Chondrocyte (in vitro differentiated cells): ENCODE measurements around the gene SEPTIN11. TPM values are rescaled to one million over a fixed set of nuclear protein-coding genes. Genes with fewer than 3 reads are reported as not detected.

Experiments
- DNase-seq: peaks from one replicate; pipeline ENCODE4 v3.0.0; 2021; ENCODE audit warnings: mixed read lengths, low spot score
- H3K27ac Mint-ChIP-seq: one replicate; pipeline ENCODE4 v1.8.0; 2021; ENCODE audit warnings: mild to moderate bottlenecking, moderate library complexity, mixed read lengths; ENCODE audit not compliant: unreplicated experiment
- H3K27me3 Mint-ChIP-seq: 2 replicates; pipeline ENCODE4 v1.8.0; 2021; ENCODE audit warnings: low read depth, mixed read lengths
- H3K36me3 Mint-ChIP-seq: 2 replicates; pipeline ENCODE4 v1.8.0; 2021; ENCODE audit warnings: low read depth, mixed read lengths
- H3K4me1 Mint-ChIP-seq: 2 replicates; pipeline ENCODE4 v1.8.0; 2021; ENCODE audit warnings: low read depth, mild to moderate bottlenecking, mixed read lengths
- H3K4me3 Mint-ChIP-seq: one replicate; pipeline ENCODE4 v1.8.0; 2021; ENCODE audit warnings: mild to moderate bottlenecking, moderate library complexity, mixed read lengths; ENCODE audit not compliant: unreplicated experiment
- H3K9me3 Mint-ChIP-seq: 2 replicates; pipeline ENCODE4 v1.8.0; 2021; ENCODE audit warnings: low read depth, mixed read lengths
- total RNA-seq: library from RNA; stranded (reverse); gene quantifications from 3 replicates; pipeline ENCODE4 v1.2.1, GENCODE V29; 2021
- TF ChIP-seq, protein P1 (sequence below): fragments of 200-600 bp; sonication (generic); IDR thresholded peaks from 2 replicates; pipeline ENCODE4 v1.5.0; 2021; ENCODE audit warnings: antibody characterized with exemption, mild to moderate bottlenecking, moderate library complexity

The SEPTIN11 gene
- total RNA-seq, 1 donor from 2014 or later = 718 TPM

DNA sequence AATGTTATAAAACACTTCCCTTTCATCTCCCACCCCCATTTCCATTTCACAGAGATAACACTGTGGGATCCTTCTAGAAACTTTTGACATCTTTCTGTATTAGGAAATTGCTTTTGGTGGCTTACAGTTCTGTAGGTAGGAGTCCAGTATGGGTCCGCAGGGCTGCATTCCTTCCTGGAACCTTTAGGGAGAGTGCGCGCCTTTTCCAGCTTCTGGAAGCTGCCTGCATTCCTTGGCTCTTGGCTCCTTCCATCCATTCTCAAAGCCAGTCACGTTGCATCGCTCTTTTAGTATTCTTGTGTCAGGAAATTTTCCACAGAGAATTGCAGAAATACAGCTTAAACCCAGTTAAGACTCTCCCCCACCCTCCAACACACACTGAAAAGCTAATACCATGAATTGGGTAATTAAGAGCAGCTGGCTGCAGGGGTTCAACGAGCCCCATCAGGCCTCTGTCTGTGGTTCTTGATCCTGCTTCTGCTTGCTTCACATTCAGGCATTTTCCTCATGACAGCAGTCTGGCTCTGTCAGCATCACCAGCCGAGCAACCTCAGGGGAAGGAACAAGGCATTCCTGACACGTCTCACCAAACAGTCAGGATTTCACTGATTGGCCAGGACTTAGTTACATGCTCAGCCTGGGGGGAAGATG lies 48.8 kb downstream of the SEPTIN11 start:
- Mint-ChIP-seq H3K36me3 (peaks cover 48% of the 10 kb centered on the region), H3K4me3 (no peak overlapping the region), H3K4me1 (peaks cover 83% of the 10 kb centered on the region), H3K27me3 (no peaks in the 10 kb centered on the region), H3K27ac (peak overlapping the region; percentile 90), H3K9me3 (peaks cover 5% of the 10 kb centered on the region)
- DNase-seq = no peak
- TF ChIP-seq, protein P1, sequence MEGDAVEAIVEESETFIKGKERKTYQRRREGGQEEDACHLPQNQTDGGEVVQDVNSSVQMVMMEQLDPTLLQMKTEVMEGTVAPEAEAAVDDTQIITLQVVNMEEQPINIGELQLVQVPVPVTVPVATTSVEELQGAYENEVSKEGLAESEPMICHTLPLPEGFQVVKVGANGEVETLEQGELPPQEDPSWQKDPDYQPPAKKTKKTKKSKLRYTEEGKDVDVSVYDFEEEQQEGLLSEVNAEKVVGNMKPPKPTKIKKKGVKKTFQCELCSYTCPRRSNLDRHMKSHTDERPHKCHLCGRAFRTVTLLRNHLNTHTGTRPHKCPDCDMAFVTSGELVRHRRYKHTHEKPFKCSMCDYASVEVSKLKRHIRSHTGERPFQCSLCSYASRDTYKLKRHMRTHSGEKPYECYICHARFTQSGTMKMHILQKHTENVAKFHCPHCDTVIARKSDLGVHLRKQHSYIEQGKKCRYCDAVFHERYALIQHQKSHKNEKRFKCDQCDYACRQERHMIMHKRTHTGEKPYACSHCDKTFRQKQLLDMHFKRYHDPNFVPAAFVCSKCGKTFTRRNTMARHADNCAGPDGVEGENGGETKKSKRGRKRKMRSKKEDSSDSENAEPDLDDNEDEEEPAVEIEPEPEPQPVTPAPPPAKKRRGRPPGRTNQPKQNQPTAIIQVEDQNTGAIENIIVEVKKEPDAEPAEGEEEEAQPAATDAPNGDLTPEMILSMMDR = no peak

Other genes with a start within 250 kb of the SEPTIN11 start
- gene SOWAHB, start 51.6 kb upstream of the SEPTIN11 start, total RNA-seq = 2.6 to 4.8 TPM (median 4.8 TPM) in 3 replicates
- gene CCNI, start 126.2 kb downstream of the SEPTIN11 start, total RNA-seq = 219 to 224 TPM (median 220 TPM) in 3 replicates
- 42.4 to 52.5 TPM (median 48.1 TPM) in 3 replicates for gene CCNG2, start 207.5 kb downstream of the SEPTIN11 start, total RNA-seq